Endodermal cell (in vitro differentiated cells): ENCODE data around the gene NEB. TPM values are rescaled to one million over a fixed set of nuclear protein-coding genes. Genes with fewer than 3 reads are reported as not detected.

Experiments
- DNase-seq: peaks from one replicate; pipeline ENCODE4 v3.0.0-alpha.2; 2017
- H3K27ac ChIP-seq: 2 replicates; pipeline ENCODE4 v1.5.1; 2013; ENCODE audit warnings: mild to moderate bottlenecking, low read depth, low read length, moderate library complexity
- H3K27me3 ChIP-seq: 2 replicates; pipeline ENCODE4 v1.6.1; 2013; ENCODE audit warnings: mild to moderate bottlenecking, low read length, moderate library complexity; ENCODE audit not compliant: insufficient read depth, control insufficient read depth, poor library complexity, severe bottlenecking
- H3K36me3 ChIP-seq: 2 replicates; pipeline ENCODE4 v1.7.0; 2013; ENCODE audit warnings: mild to moderate bottlenecking, low read length, moderate library complexity; ENCODE audit not compliant: control insufficient read depth, insufficient read depth
- H3K4me1 ChIP-seq: one replicate; pipeline ENCODE4 v1.7.0; 2013; ENCODE audit warnings: low read length; ENCODE audit not compliant: control insufficient read depth, insufficient read depth
- H3K4me3 ChIP-seq: 2 replicates; pipeline ENCODE4 v1.5.1; 2013; ENCODE audit warnings: mild to moderate bottlenecking, low read length, moderate library complexity
- H3K9ac ChIP-seq: 2 replicates; pipeline ENCODE4 v1.6.1; 2013; ENCODE audit warnings: mild to moderate bottlenecking, low read length, moderate library complexity; ENCODE audit not compliant: poor library complexity, severe bottlenecking; ENCODE audit errors: extremely low read depth
- H3K9me3 ChIP-seq: 2 replicates; pipeline ENCODE4 v1.6.1; 2013; ENCODE audit warnings: mild to moderate bottlenecking, low read length, moderate library complexity; ENCODE audit not compliant: control insufficient read depth
- H3K27ac Mint-ChIP-seq: 2 replicates; pipeline ENCODE4 v1.8.0; 2020; ENCODE audit warnings: mixed read lengths
- H3K27me3 Mint-ChIP-seq: 2 replicates; pipeline ENCODE4 v1.8.0; 2021; ENCODE audit warnings: mild to moderate bottlenecking, mixed read lengths; ENCODE audit not compliant: insufficient read depth
- H3K36me3 Mint-ChIP-seq: 2 replicates; pipeline ENCODE4 v1.8.0; 2020; ENCODE audit warnings: low read depth, mixed read lengths
- H3K4me1 Mint-ChIP-seq: 2 replicates; pipeline ENCODE4 v1.8.0; 2020; ENCODE audit warnings: mixed read lengths
- H3K4me3 Mint-ChIP-seq: 2 replicates; pipeline ENCODE4 v1.8.0; 2020; ENCODE audit warnings: mild to moderate bottlenecking, moderate library complexity, mixed read lengths
- H3K9me3 Mint-ChIP-seq: 2 replicates; pipeline ENCODE4 v1.8.0; 2020; ENCODE audit warnings: mild to moderate bottlenecking, mixed read lengths
- CTCF ChIP-seq: fragments of 200-600 bp; sonication (generic); conservative IDR thresholded peaks from 2 replicates; pipeline ENCODE4 v1.5.0; 2021; ENCODE audit warnings: antibody characterized with exemption, mild to moderate bottlenecking
- WGBS, 2 experiments: methylation state at CpG; one replicate each; pipeline versions ENCODE4 v1.1.5 to v1.1.7; 2013; ENCODE audit warnings: missing lambda C conversion rate in 2 of 2, mixed read lengths in 1 of 2; ENCODE audit not compliant: insufficient coverage in 1 of 2, insufficient read length in 1 of 2; 5-methylcytosine and 5-hydroxymethylcytosine counted together
- total RNA-seq, 2 donors: library from RNA; stranded (reverse); fragmentation: NEBNext Ultra II Directional in 1 of 2; extraction: Animal tissue kit (Norgen Biotek cat#: 25700) in 1 of 2; gene quantifications; 2 replicates in 1 of 2; 3 replicates in 1 of 2; pipeline ENCODE4 v1.2.1, GENCODE V29; 2021

NEB gene
- total RNA-seq, 2 donors from 2014 or later, result 4.4 to 5.4 TPM

- H3K36me3 Mint-ChIP-seq, result no peaks in the 10 kb centered on the region
- no peaks in the 10 kb centered on the region for H3K9me3 Mint-ChIP-seq
- H3K4me3 Mint-ChIP-seq, result no peak overlapping the region
Measured at GRCh38 chr2:151570191-151570590, 164.1 kb downstream of the NEB start.

GRCh38 chr2:151569167-151569566 is 165.1 kb downstream of the NEB start:
- no peak overlapping the region for H3K9ac ChIP-seq
- no peaks in the 10 kb centered on the region for H3K27me3 Mint-ChIP-seq
- no peaks in the 10 kb centered on the region for H3K36me3 Mint-ChIP-seq
- H3K9me3 Mint-ChIP-seq, result no peaks in the 10 kb centered on the region
- H3K27me3 ChIP-seq, result no peaks in the 10 kb centered on the region
- no peaks in the 10 kb centered on the region for H3K9me3 ChIP-seq
- TF ChIP-seq CTCF, result no peak
- H3K4me3 ChIP-seq, result no peak overlapping the region
- DNase-seq, result no peak
- H3K4me1 Mint-ChIP-seq, result no peaks in the 10 kb centered on the region
- H3K27ac ChIP-seq, result no peak overlapping the region
- no peak overlapping the region for H3K4me3 Mint-ChIP-seq
- H3K36me3 ChIP-seq, result no peaks in the 10 kb centered on the region
- no peak overlapping the region for H3K27ac Mint-ChIP-seq
- WGBS, 2 experiments, result 96 to 98% methylated on average over 6 to 8 of the region's 8 CpGs
- no peaks in the 10 kb centered on the region for H3K4me1 ChIP-seq

More at GRCh38 chr2:151570191-151570590, 164.1 kb downstream of the NEB start:
- no peaks in the 10 kb centered on the region for H3K27me3 ChIP-seq
- TF ChIP-seq CTCF, result no peak
- H3K9ac ChIP-seq, result no peak overlapping the region
- Mint-ChIP-seq H3K4me1 (no peaks in the 10 kb centered on the region), H3K27me3 (no peaks in the 10 kb centered on the region), H3K27ac (no peak overlapping the region)
- WGBS, 2 experiments, result 88 to 100% methylated on average over 2 to 8 of the region's 8 CpGs
- H3K36me3 ChIP-seq, result no peaks in the 10 kb centered on the region
- DNase-seq, result no peak
- no peak overlapping the region for H3K27ac ChIP-seq
- H3K4me3 ChIP-seq, result no peak overlapping the region
- no peaks in the 10 kb centered on the region for H3K4me1 ChIP-seq
- no peaks in the 10 kb centered on the region for H3K9me3 ChIP-seq

DNA sequence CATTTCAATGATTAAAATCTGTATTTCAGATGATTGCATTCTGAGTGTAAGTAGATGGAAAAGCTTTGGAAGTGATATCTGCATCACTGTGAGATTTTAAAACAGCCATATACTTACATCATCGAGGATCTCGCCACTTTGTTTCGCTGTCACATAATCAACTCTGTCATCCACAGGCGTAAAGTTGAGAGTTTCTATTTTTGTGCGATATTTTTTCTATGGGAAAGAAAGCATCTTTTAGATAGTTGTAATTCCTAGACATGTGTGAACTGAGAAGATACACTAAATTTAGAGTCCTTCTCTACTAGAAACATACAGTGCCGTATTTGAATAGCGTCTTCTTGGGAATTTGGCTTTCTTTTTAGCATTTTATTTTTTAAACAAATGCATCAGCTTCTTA is 165.8 kb downstream of the NEB start:
- Mint-ChIP-seq H3K36me3 (no peaks in the 10 kb centered on the region), H3K9me3 (no peaks in the 10 kb centered on the region), H3K4me3 (no peak overlapping the region), H3K27me3 (no peaks in the 10 kb centered on the region), H3K4me1 (no peaks in the 10 kb centered on the region), H3K27ac (no peak overlapping the region)
- no peaks in the 10 kb centered on the region for H3K36me3 ChIP-seq
- H3K4me3 ChIP-seq, result no peak overlapping the region
- H3K27ac ChIP-seq, result no peak overlapping the region
- TF ChIP-seq CTCF, result no peak
- H3K9ac ChIP-seq, result no peak overlapping the region
- H3K27me3 ChIP-seq, result no peaks in the 10 kb centered on the region
- WGBS, 2 experiments, result 97 to 100% methylated on average over 1 to 7 of the region's 7 CpGs
- no peak for DNase-seq
- no peaks in the 10 kb centered on the region for H3K4me1 ChIP-seq
- no peaks in the 10 kb centered on the region for H3K9me3 ChIP-seq
